ENCODE measurements around the gene CCDC51. TPM values are rescaled to one million over a fixed set of nuclear protein-coding genes. Genes with fewer than 3 reads are reported as not detected.

The CCDC51 gene
- total and polyA plus RNA-seq, 2 of the 13 experiments (the other 11 are each of a cell fraction or from before 2014, with no cell fraction given), result 18.1 to 29.4 TPM

- TF ChIP-seq THRA (CRISPR knock-in tag; IDR thresholded peaks at IDR 0.05; ENCODE audit: borderline replicate concordance) (no peak), ZUFSP (CRISPR knock-in tag; IDR thresholded peaks at IDR 0.05; ENCODE audit: borderline replicate concordance) (no peak), RFX3 (CRISPR knock-in tag; IDR thresholded peaks at IDR 0.05) (no peak)
These were observed 20.6 kb upstream of the CCDC51 start (continued) for GRCh38 chr3:48460517-48460902.

- Histone ChIP-seq H3K9me3 (ENCODE audit: low read length) (no peaks in the 10 kb centered on the region), H3K27ac (ENCODE audit: extremely low read length, insufficient read depth, low read length) (no peak overlapping the region), H4K20me1 (ENCODE audit: insufficient read depth, low read length) (no peaks in the 10 kb centered on the region), H3K4me3 (replicated peaks in 1 of 3; ENCODE audit: insufficient read depth in 1 of 3, low read depth in 2 of 3, low read length in 3 of 3) (no peak overlapping the region), H3K79me2 (ENCODE audit: insufficient read depth, low read length) (no peaks in the 10 kb centered on the region), H3K9ac (ENCODE audit: insufficient read depth, low read depth, low read length) (no peak overlapping the region), H3K36me3 (replicated peaks in 1 of 2; ENCODE audit: control insufficient read depth in 1 of 2, insufficient read depth in 2 of 2, low read length in 2 of 2) (peaks cover 12 to 41% of the 10 kb centered on the region in 2 experiments), H2AFZ (ENCODE audit: low read length) (no peak overlapping the region), H3K4me1 (ENCODE audit: insufficient read depth, low read length) (no peaks in the 10 kb centered on the region), H3K27me3 (ENCODE audit: control insufficient read depth in 1 of 2, insufficient read depth in 2 of 2, low read length in 2 of 2) (no peaks in the 10 kb centered on the region), H3K4me2 (ENCODE audit: low read depth, low read length) (no peak overlapping the region)
- DNase-seq (ENCODE audit: low spot score), result no peak
- intact Hi-C loops (cut with micrococcal nuclease; ENCODE audit: unreplicated experiment) (no loop called here), in situ Hi-C loops (cut with HindIII; ENCODE audit: extremely low pct_ligation_motif_present, low pct_unique_long_range_greater_than_20kb) (no loop called here)
- CTCF ChIA-PET (ENCODE audit: low intra/inter-chr PET ratio, low total read pairs), result no interaction called here
- FAIRE-seq, result no peak
- BruUV-seq (replicated peaks), result no TSS peak
- POLR2A ChIA-PET, result interaction anchor here (3.6 kb wide), 1 partner anchor 13 kb away, joined by 17 read pairs; no protein-coding TSS in a partner anchor
- ATAC-seq, result no peak
- WGBS (ENCODE audit: low lambda C conversion rate), result 100% methylated on average over 6 of the region's 7 CpGs
- TF ChIP-seq NRL (CRISPR knock-in tag; IDR thresholded peaks at IDR 0.05; ENCODE audit: borderline replicate concordance) (no peak), HOXA9 (CRISPR knock-in tag; IDR thresholded peaks at IDR 0.05; ENCODE audit: borderline replicate concordance) (no peak), TRIM22 (IDR thresholded peaks at IDR 0.05) (no peak), ZNF563 (CRISPR knock-in tag; IDR thresholded peaks at IDR 0.05) (no peak), ZNF800 (CRISPR knock-in tag; IDR thresholded peaks at IDR 0.05) (no peak), ZNF772 (CRISPR knock-in tag; IDR thresholded peaks at IDR 0.05) (no peak), TEF (CRISPR knock-in tag; IDR thresholded peaks at IDR 0.05) (no peak), ZNF615 (CRISPR knock-in tag; IDR thresholded peaks at IDR 0.05; ENCODE audit: borderline replicate concordance) (no peak), GMEB1 (CRISPR knock-in tag; IDR thresholded peaks at IDR 0.05; ENCODE audit: borderline replicate concordance) (no peak), POGZ (CRISPR knock-in tag; IDR thresholded peaks at IDR 0.05) (no peak)
These were observed 20.0 kb upstream of the CCDC51 start for GRCh38 chr3:48459773-48460516.

All from HepG2 (cell line).